ENCODE data around the gene SCGB2B2. TPM values are rescaled to one million over a fixed set of nuclear protein-coding genes. Genes with fewer than 3 reads are reported as not detected.
"Not testable (repeated sequence)": the region's sequence is repeated elsewhere in the genome, so short reads cannot be mapped to it uniquely, and the experiment has no call there.

SCGB2B2 gene
- total RNA-seq, 1 donor from 2014 or later = 1.1 TPM

GRCh38 chr19:34669305-34669704, 7.7 kb downstream of the SCGB2B2 start:
- DNase-seq (ENCODE audit: low spot score) = peak; percentile 72
- ATAC-seq = peak; percentile 76

- ATAC-seq; DNase-seq (ENCODE audit: low spot score): not testable (repeated sequence)
Observed at GRCh38 chr19:34668690-34669089, 8.3 kb downstream of the SCGB2B2 start.

- not testable (repeated sequence) for ATAC-seq; DNase-seq (ENCODE audit: low spot score)
Observed at GRCh38 chr19:34668077-34668689, 8.8 kb downstream of the SCGB2B2 start.

GRCh38 chr19:34667349-34668076, 9.4 kb downstream of the SCGB2B2 start:
- no peak for DNase-seq (ENCODE audit: low spot score)

GRCh38 chr19:34666958-34667265, 10.0 kb downstream of the SCGB2B2 start:
- no peak for DNase-seq (ENCODE audit: low spot score)
- no peak for ATAC-seq

More at GRCh38 chr19:34667349-34668076, 9.4 kb downstream of the SCGB2B2 start:
- peak; percentile 44 for ATAC-seq

- DNase-seq (ENCODE audit: low spot score) (no peak), ATAC-seq (no peak)
Observed at GRCh38 chr19:34666200-34666957, 10.6 kb downstream of the SCGB2B2 start.

GRCh38 chr19:34665275-34665674, 11.7 kb downstream of the SCGB2B2 start:
- DNase-seq (ENCODE audit: low spot score) = peak; percentile 70
- peak; percentile 16 for ATAC-seq

- DNase-seq (ENCODE audit: low spot score) (no peak), ATAC-seq (no peak)
Observed at GRCh38 chr19:34664870-34665269, 12.1 kb downstream of the SCGB2B2 start.

GRCh38 chr19:34664168-34664567, 12.8 kb downstream of the SCGB2B2 start:
- ATAC-seq (peak; percentile 64), DNase-seq (ENCODE audit: low spot score) (peak; percentile 76)

- ATAC-seq = peak; percentile 29
- DNase-seq (ENCODE audit: low spot score) = no peak
Observed at GRCh38 chr19:34662919-34663318, 14.0 kb downstream of the SCGB2B2 start.

GRCh38 chr19:34661357-34661756, 15.6 kb downstream of the SCGB2B2 start:
- peak; percentile 82 for DNase-seq (ENCODE audit: low spot score)
- ATAC-seq = peak; percentile 86

GRCh38 chr19:34655651-34656050, 21.3 kb downstream of the SCGB2B2 start:
- ATAC-seq (peak; percentile 73), DNase-seq (ENCODE audit: low spot score) (no peak)

- ATAC-seq (no peak), DNase-seq (ENCODE audit: low spot score) (no peak)
Observed at GRCh38 chr19:34654796-34655195, 22.2 kb downstream of the SCGB2B2 start.

GRCh38 chr19:34651747-34652146, 25.2 kb downstream of the SCGB2B2 start:
- DNase-seq (ENCODE audit: low spot score) = no peak
- no peak for ATAC-seq

- no peak for DNase-seq (ENCODE audit: low spot score)
- no peak for ATAC-seq
Observed at GRCh38 chr19:34649886-34650543, 26.9 kb downstream of the SCGB2B2 start.

GRCh38 chr19:34645551-34645950, 31.4 kb downstream of the SCGB2B2 start:
- DNase-seq (ENCODE audit: low spot score) (no peak), ATAC-seq (peak; percentile 56)

- DNase-seq (ENCODE audit: low spot score) (peak; percentile 51), ATAC-seq (peak; percentile 85)
Observed at GRCh38 chr19:34644991-34645461, 31.9 kb downstream of the SCGB2B2 start.

- DNase-seq (ENCODE audit: low spot score) (no peak), ATAC-seq (no peak)
Observed at GRCh38 chr19:34642241-34642640, 34.7 kb downstream of the SCGB2B2 start.

- ATAC-seq = peak; percentile 97
- DNase-seq (ENCODE audit: low spot score) = peak; percentile 61
Observed at GRCh38 chr19:34639491-34640085, 37.4 kb downstream of the SCGB2B2 start.

GRCh38 chr19:34633802-34634201, 43.2 kb downstream of the SCGB2B2 start:
- no peak for DNase-seq (ENCODE audit: low spot score)
- ATAC-seq = no peak

Measured in left lobe of liver (tissue), 2 donors.